B cell (primary cell): Measurements from ENCODE around the gene TMPRSS13. TPM values are rescaled to one million over a fixed set of nuclear protein-coding genes. Genes with fewer than 3 reads are reported as not detected.

Experiments used
- ATAC-seq: fragments of 200-7000 bp; cut with Tn5 transposase; one replicate; pipeline ENCODE4 v1.10.0; 2021; ENCODE audit warnings: low read depth, mild to moderate bottlenecking, moderate number of reproducible peaks, moderate library complexity
- CTCF ChIA-PET: fragments of 350-600 bp; sonication (Branson Sonifier 250); formaldehyde crosslinking; loops from one replicate; lab custom pipeline; 2021; ENCODE audit warnings: antibody characterized with exemption, inconsistent platforms; lab: Charles Lee
- POLR2A ChIA-PET: fragments of 350-600 bp; sonication (Branson Sonifier 250); formaldehyde crosslinking; loops from one replicate; lab custom pipeline; 2021; ENCODE audit warnings: antibody characterized with exemption; lab: Charles Lee
- DNase-seq: peaks from one replicate; pipeline ENCODE4 v3.0.0; 2013
- H2AFZ ChIP-seq: 2 replicates; pipeline ENCODE4 v1.6.1; 2012; ENCODE audit warnings: mild to moderate bottlenecking, low read depth, low read length; ENCODE audit not compliant: insufficient read depth, poor library complexity, severe bottlenecking
- H3K27ac ChIP-seq, 2 donors: 1 replicate in 1 of 2; 2 replicates in 1 of 2; pipeline ENCODE4 v1.5.1; 2012 to 2013; ENCODE audit warnings: low read length in 2 of 2, mild to moderate bottlenecking in 2 of 2, moderate library complexity in 1 of 2
- H3K27me3 ChIP-seq, 4 experiments: fragments of 200-600 bp in 1 of 4; sonication (generic) in 1 of 4; replicated peaks in 1 of 4; 1 replicate in 2 of 4; 2 replicates in 2 of 4; pipeline versions ENCODE4 v1.6.1 to v1.7.0; 2013 to 2016; ENCODE audit warnings: low read length in 3 of 4, mild to moderate bottlenecking in 2 of 4, mixed read lengths in 1 of 4, moderate library complexity in 1 of 4; ENCODE audit not compliant: insufficient read depth in 4 of 4, control insufficient read depth in 3 of 4; ENCODE audit errors: control extremely low read depth in 1 of 4
- H3K36me3 ChIP-seq, 2 experiments: replicated peaks in 1 of 2; 1 replicate in 1 of 2; 2 replicates in 1 of 2; pipeline versions ENCODE4 v1.6.1 to v1.7.1; 2013; ENCODE audit warnings: low read length in 1 of 2; ENCODE audit not compliant: insufficient read depth in 2 of 2, control insufficient read depth in 1 of 2; ENCODE audit errors: control extremely low read depth in 1 of 2, extremely low read depth in 1 of 2
- H3K4me1 ChIP-seq, 2 donors: fragments of 200-600 bp in 1 of 2; sonication (generic) in 1 of 2; 1 replicate in 1 of 2; 2 replicates in 1 of 2; pipeline versions ENCODE4 v1.5.1 to v1.6.1; 2013 to 2017; ENCODE audit warnings: low read length in 2 of 2; ENCODE audit not compliant: control insufficient read depth in 2 of 2, insufficient read depth in 2 of 2
- H3K4me2 ChIP-seq: replicated peaks from 2 replicates; pipeline ENCODE3; 2012; ENCODE audit warnings: mild to moderate bottlenecking, low read depth, low read length; ENCODE audit not compliant: poor library complexity, severe bottlenecking
- H3K4me3 ChIP-seq, 5 experiments: fragments of 200-600 bp in 1 of 5; sonication (generic) in 1 of 5; 1 replicate in 3 of 5; 2 replicates in 2 of 5; pipeline versions ENCODE4 v1.5.1 to v1.7.0; 2011 to 2016; ENCODE audit warnings: low read length in 4 of 5, mild to moderate bottlenecking in 4 of 5, low read depth in 2 of 5, control low read depth in 1 of 5, moderate library complexity in 1 of 5; ENCODE audit not compliant: insufficient read depth in 1 of 5; ENCODE audit errors: control extremely low read depth in 1 of 5, extremely low read depth in 1 of 5
- H3K79me2 ChIP-seq: fragments of 200-600 bp; sonication (generic); one replicate; pipeline ENCODE4 v1.6.0; 2016; ENCODE audit warnings: low read length; ENCODE audit not compliant: control insufficient read depth, insufficient read depth
- H3K9ac ChIP-seq: fragments of 200-600 bp; sonication (generic); 2 replicates; pipeline ENCODE4 v1.6.1; 2017; ENCODE audit warnings: mild to moderate bottlenecking, low read length, moderate library complexity
- H3K9me3 ChIP-seq, 3 donors: one replicate each; pipeline versions ENCODE4 v1.6.1 to v1.7.1; 2013; ENCODE audit warnings: low read length in 2 of 3; ENCODE audit not compliant: control insufficient read depth in 2 of 3, insufficient read depth in 1 of 3; ENCODE audit errors: control extremely low read depth in 1 of 3
- H4K20me1 ChIP-seq: 2 replicates; pipeline ENCODE4 v1.6.0; 2012; ENCODE audit warnings: mild to moderate bottlenecking, low read length; ENCODE audit not compliant: insufficient read depth, control insufficient read depth, poor library complexity, severe bottlenecking
- H3K27ac Mint-ChIP-seq: one replicate; pipeline ENCODE4 v1.8.0; 2021; ENCODE audit warnings: mixed read lengths
- H3K27me3 Mint-ChIP-seq: one replicate; pipeline ENCODE4 v1.8.0; 2021; ENCODE audit warnings: mixed read lengths
- H3K4me1 Mint-ChIP-seq: one replicate; pipeline ENCODE4 v1.8.0; 2021; ENCODE audit warnings: mixed read lengths
- H3K4me3 Mint-ChIP-seq: one replicate; pipeline ENCODE4 v1.8.0; 2021; ENCODE audit warnings: mixed read lengths
- H3K9me3 Mint-ChIP-seq: one replicate; pipeline ENCODE4 v1.8.0; 2022; ENCODE audit warnings: mixed read lengths; ENCODE audit not compliant: insufficient read depth
- CTCF ChIP-seq: fragments of 200-600 bp; IDR thresholded peaks from one replicate; pipeline ENCODE4 v1.8.0; 2022; ENCODE audit warnings: antibody characterized with exemption, mild to moderate bottlenecking
- EZH2 ChIP-seq: IDR thresholded peaks from 2 replicates; pipeline ENCODE4 v1.6.1; 2012; ENCODE audit warnings: borderline replicate concordance, low read depth, mild to moderate bottlenecking, moderate library complexity, low read length; ENCODE audit not compliant: insufficient read depth, poor library complexity, severe bottlenecking
- WGBS: methylation state at CpG from one replicate; pipeline ENCODE4 v1.1.5; 2013; ENCODE audit warnings: missing lambda C conversion rate; ENCODE audit not compliant: insufficient coverage; 5-methylcytosine and 5-hydroxymethylcytosine counted together
- intact Hi-C: fragments of 100-400 bp; cut with micrococcal nuclease; formaldehyde crosslinking; loops from one replicate; pipeline ENCODE4 v1.10.0; 2022
- polyA plus RNA-seq: library from polyadenylated mRNA; depleted of rRNA; stranded (reverse); fragments of >200 nt; gene quantifications from 2 replicates; pipeline ENCODE4 v1.2.3, GENCODE V29; 2012
- total RNA-seq, 2 donors: library from RNA; stranded (reverse); fragments of 120-200 nt in 1 of 2; gene quantifications; 1 replicate in 1 of 2; 2 replicates in 1 of 2; pipeline versions ENCODE4 v1.2.3 to v1.2.4, GENCODE V29; 2013 to 2022

TMPRSS13 gene
- total and polyA plus RNA-seq, 2 donors (not counting 1 experiment from before 2014, with no cell fraction given) = 2.4 to 8.0 TPM

GRCh38 chr11:117891362-117891761, 37.8 kb downstream of the TMPRSS13 start:
- no peak overlapping the region for H3K4me3 Mint-ChIP-seq
- no peak overlapping the region for H3K4me3 ChIP-seq
- peaks cover 8% of the 10 kb centered on the region for H3K4me1 Mint-ChIP-seq
- intact Hi-C loops = no loop called here
- H3K4me2 ChIP-seq = no peak overlapping the region
- H3K9ac ChIP-seq = no peak overlapping the region
- peaks cover 0 to 7% of the 10 kb centered on the region in 2 donors for H3K4me1 ChIP-seq
- no peak overlapping the region for H2AFZ ChIP-seq
- WGBS = 100% methylated on average over 1 of the region's 2 CpGs
- peaks cover 4% of the 10 kb centered on the region for H3K9me3 Mint-ChIP-seq
- no peaks in the 10 kb centered on the region for H4K20me1 ChIP-seq
- CTCF ChIA-PET = interaction anchor here (1.4 kb wide), 1 partner anchor 25 kb away, joined by 3 read pairs; no protein-coding TSS in a partner anchor
- no peak for TF ChIP-seq EZH2
- no peak for TF ChIP-seq CTCF
- POLR2A ChIA-PET = no interaction called here
- H3K27ac Mint-ChIP-seq = no peak overlapping the region
- no peak overlapping the region for H3K27ac ChIP-seq
- H3K79me2 ChIP-seq = no peaks in the 10 kb centered on the region
- H3K36me3 ChIP-seq = no peaks in the 10 kb centered on the region
- DNase-seq (no peak), ATAC-seq (no peak)
- H3K27me3 ChIP-seq = peaks cover 0 to 13% (median 5%) of the 10 kb centered on the region in 4 experiments
- peaks cover 32% of the 10 kb centered on the region for H3K27me3 Mint-ChIP-seq
- peaks cover 0 to 6% (median 1%) of the 10 kb centered on the region in 3 donors for H3K9me3 ChIP-seq

DNA sequence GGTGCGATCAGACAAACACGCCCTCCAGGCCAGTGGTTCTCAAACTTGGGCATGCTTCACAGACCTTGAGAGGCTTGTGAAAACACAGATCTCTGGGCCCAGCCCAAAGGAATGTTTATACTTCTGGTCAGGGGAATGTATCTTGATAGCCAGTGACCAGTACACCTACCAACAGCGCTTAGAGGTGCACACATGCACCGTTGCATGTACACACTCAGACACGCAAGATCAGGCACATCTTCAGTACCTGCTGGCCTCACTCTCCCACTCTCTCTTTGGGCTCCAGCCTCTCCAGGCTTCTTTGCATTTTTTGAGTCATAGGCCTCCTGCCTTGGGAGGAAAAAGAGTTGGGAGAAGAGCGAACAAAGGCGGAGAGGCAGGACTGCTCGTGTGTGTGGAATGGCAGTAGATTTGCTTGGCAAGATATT, 41.0 kb downstream of the TMPRSS13 start:
- peaks cover 0 to 14% (median 6%) of the 10 kb centered on the region in 4 experiments for H3K27me3 ChIP-seq
- CTCF ChIA-PET = interaction anchor here (1.3 kb wide), 1 partner anchor 34 kb away, joined by 3 read pairs; no protein-coding TSS in a partner anchor
- H3K9ac ChIP-seq = no peak overlapping the region
- Mint-ChIP-seq H3K4me1 (peaks cover 8% of the 10 kb centered on the region), H3K9me3 (peaks cover 4% of the 10 kb centered on the region), H3K27me3 (peaks cover 35% of the 10 kb centered on the region), H3K27ac (no peak overlapping the region), H3K4me3 (no peak overlapping the region)
- H3K4me3 ChIP-seq = no peak overlapping the region
- DNase-seq (no peak), ATAC-seq (no peak)
- WGBS = 75% methylated on average over 4 of the region's 8 CpGs
- no peaks in the 10 kb centered on the region for H3K79me2 ChIP-seq
- no peak overlapping the region for H3K4me2 ChIP-seq
- no peaks in the 10 kb centered on the region for H4K20me1 ChIP-seq
- no peaks in the 10 kb centered on the region for H3K36me3 ChIP-seq
- H2AFZ ChIP-seq = no peak overlapping the region
- peaks cover 0 to 6% (median 1%) of the 10 kb centered on the region in 3 donors for H3K9me3 ChIP-seq
- POLR2A ChIA-PET = no interaction called here
- intact Hi-C loops = no loop called here
- H3K4me1 ChIP-seq = peaks cover 0 to 7% of the 10 kb centered on the region in 2 donors
- no peak overlapping the region for H3K27ac ChIP-seq
- TF ChIP-seq CTCF = no peak
- TF ChIP-seq EZH2 = no peak
